ENCODE measurements around the gene YWHAQ.

YWHAQ gene

GRCh38 chr2:9655441-9656269 lies 24.9 kb upstream of the YWHAQ start:
- no peak for DNase-seq

- DNase-seq: no peak
Observed at GRCh38 chr2:9654452-9655100, 23.8 kb upstream of the YWHAQ start.

GRCh38 chr2:9653485-9654271 lies 22.9 kb upstream of the YWHAQ start:
- no peak for DNase-seq

- DNase-seq: no peak
Observed at GRCh38 chr2:9652898-9653479, 22.2 kb upstream of the YWHAQ start.

GRCh38 chr2:9652267-9652666 lies 21.5 kb upstream of the YWHAQ start:
- DNase-seq: no peak

GRCh38 chr2:9650119-9650821 lies 19.5 kb upstream of the YWHAQ start:
- DNase-seq: no peak

GRCh38 chr2:9649261-9649660 lies 18.5 kb upstream of the YWHAQ start:
- DNase-seq: no peak

GRCh38 chr2:9648821-9649220 lies 18.0 kb upstream of the YWHAQ start:
- no peak for DNase-seq

GRCh38 chr2:9647884-9648283 lies 17.1 kb upstream of the YWHAQ start:
- DNase-seq: no peak

- no peak for DNase-seq
Observed at GRCh38 chr2:9646196-9647030, 15.6 kb upstream of the YWHAQ start.

- no peak for DNase-seq
Observed at GRCh38 chr2:9644603-9645002, 13.8 kb upstream of the YWHAQ start.

GRCh38 chr2:9644021-9644420 lies 13.2 kb upstream of the YWHAQ start:
- no peak for DNase-seq

- no peak for DNase-seq
Observed at GRCh38 chr2:9641641-9642040, 10.8 kb upstream of the YWHAQ start.

- no peak for DNase-seq
Observed at GRCh38 chr2:9640403-9641104, 9.8 kb upstream of the YWHAQ start.

GRCh38 chr2:9639740-9640343 lies 9.0 kb upstream of the YWHAQ start:
- no peak for DNase-seq

- no peak for DNase-seq
Observed at GRCh38 chr2:9639000-9639602, 8.3 kb upstream of the YWHAQ start.

GRCh38 chr2:9638532-9638931 lies 7.7 kb upstream of the YWHAQ start:
- no peak for DNase-seq

GRCh38 chr2:9637330-9637729 lies 6.5 kb upstream of the YWHAQ start:
- no peak for DNase-seq

- no peak for DNase-seq
Observed at GRCh38 chr2:9634133-9634532, 3.3 kb upstream of the YWHAQ start.

Data from NCI-H1092 (cell line).